Glomerular visceral epithelial cell (primary cell): ENCODE results near the gene MOCOS.

ENCODE experiments used
- DNase-seq: peaks from one replicate; pipeline ENCODE4 v3.0.0-alpha.2; 2016; ENCODE audit errors: extremely low spot score

Gene MOCOS

GRCh38 chr18:36177913-36178312, 9.4 kb upstream of the MOCOS start:
- DNase-seq: no peak

DNA sequence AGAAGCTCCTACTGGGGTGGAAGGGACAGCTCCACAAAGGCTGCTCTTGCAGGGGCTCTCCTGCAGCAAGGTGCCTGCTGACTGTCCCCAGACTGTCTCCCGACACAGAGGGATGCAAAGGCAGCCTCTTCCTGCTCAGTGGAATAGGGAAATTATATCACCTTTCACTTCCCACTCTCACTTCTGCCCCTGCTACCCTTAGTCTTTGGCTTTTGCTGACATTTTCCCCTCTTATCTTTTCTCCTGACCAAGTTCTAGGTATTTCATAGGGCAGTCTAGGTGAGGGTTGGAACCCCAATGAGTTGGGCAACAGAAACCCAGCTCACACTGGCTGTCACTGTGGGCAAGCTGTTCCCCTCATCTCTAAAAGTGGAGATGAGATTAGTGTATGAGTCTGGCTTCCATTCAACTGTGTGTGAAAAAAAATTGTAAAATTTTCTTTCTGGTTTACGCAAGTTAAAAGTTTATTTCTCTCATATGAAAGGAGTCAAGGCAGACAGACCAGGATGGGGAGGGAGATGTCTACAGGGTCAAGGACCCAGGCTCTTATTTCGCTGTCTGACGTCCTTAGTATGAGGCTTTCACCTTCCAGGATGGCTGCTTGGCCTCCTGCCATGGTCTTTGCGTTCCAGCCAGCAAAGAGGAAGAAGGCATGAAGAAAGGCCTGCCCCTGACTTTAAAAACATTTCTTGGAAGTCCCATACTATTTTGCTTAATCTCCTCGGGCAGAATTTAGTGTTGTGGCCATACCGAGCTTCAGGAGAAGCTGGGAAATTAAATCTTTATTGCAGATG, 7.5 kb upstream of the MOCOS start:
- peak; percentile 50 for DNase-seq

GRCh38 chr18:36181441-36181840, 5.9 kb upstream of the MOCOS start:
- DNase-seq: no peak

GRCh38 chr18:36181898-36182506, 5.3 kb upstream of the MOCOS start:
- no peak for DNase-seq

GRCh38 chr18:36183033-36183432, 4.3 kb upstream of the MOCOS start:
- no peak for DNase-seq

GRCh38 chr18:36183987-36184386, 3.3 kb upstream of the MOCOS start:
- no peak for DNase-seq

DNA sequence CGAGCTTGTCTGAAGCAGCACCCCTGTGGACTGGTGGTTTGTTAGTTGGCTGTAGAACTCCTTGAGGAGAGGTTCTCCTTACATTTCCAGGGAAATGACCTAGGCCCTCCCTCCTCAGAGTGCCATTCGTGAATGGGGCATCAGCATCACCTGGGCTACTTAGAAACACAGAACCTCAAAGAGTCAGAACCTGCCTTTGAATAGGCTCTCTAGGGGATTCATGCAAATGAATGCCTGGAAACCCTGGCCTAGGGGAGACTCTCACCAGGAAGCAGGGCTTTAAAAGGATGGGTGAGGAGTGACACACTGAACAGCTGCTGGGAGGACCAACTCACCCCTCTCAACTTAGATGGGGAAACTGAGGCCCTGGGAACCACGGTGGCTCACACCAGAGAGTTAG, 2.1 kb upstream of the MOCOS start:
- DNase-seq: no peak

DNA sequence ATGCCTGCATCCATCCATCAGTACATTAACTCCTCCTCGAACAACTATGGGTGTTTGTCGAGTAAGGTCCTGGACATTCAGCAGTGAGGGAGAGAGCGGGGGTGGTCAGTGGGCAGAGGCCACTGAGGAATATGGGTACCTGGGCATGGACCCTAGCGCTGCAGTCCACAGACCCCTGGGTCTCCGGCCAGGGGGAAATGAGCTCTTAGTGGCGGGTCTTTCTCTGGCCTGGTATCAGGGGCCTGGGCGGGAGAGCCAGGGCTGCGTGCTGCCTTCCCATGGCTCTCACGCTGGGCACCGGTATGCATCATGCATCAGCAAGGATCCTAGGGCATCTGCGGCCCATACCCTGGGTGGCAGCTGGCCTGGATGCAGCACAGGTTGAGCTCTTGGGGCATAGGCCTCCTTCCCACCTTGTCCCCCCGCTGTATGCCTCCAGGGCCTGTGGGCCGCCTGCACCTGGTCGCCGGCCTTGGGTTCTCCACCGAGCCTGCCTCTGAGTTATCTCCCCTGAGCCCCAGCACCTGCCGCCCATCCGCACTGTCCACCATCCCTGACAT, 1.3 kb upstream of the MOCOS start:
- DNase-seq: no peak

DNA sequence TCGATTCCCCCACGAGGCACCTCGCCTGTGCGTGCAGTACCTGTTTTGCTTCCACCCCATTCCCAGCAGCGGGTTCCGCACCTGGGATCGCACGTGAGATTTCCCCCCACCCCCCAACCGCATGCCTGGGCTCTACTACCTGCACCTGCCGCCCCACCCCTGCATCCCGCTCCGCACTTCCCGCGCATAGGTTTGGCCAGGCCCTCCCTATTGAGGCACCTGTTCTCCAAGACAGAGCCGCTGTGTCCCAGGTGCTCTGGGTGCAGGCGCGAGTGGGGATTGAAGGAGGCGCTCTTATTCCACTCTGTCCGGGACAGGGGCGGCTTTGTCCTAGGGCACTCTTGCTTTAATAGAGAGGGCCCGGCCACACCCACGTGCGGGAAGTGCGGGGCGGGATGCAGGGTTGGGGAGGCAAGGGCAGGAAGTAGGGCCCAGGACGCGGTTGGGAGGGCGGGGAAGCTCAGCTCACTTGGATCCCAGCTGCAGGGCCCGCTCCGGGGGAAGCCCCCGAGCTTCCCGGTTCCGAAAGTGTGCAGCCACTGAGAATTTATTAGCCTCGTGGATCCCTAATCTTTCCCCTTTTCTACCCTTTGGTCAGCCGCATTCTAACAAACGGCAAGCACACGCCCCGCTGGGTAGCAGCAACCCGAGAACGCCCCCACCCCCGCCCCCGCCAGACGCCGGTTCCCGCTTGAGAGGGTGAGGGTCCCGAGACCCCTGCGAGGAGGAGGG, 670 bp upstream of the MOCOS start:
- peak; percentile 44 for DNase-seq

DNA sequence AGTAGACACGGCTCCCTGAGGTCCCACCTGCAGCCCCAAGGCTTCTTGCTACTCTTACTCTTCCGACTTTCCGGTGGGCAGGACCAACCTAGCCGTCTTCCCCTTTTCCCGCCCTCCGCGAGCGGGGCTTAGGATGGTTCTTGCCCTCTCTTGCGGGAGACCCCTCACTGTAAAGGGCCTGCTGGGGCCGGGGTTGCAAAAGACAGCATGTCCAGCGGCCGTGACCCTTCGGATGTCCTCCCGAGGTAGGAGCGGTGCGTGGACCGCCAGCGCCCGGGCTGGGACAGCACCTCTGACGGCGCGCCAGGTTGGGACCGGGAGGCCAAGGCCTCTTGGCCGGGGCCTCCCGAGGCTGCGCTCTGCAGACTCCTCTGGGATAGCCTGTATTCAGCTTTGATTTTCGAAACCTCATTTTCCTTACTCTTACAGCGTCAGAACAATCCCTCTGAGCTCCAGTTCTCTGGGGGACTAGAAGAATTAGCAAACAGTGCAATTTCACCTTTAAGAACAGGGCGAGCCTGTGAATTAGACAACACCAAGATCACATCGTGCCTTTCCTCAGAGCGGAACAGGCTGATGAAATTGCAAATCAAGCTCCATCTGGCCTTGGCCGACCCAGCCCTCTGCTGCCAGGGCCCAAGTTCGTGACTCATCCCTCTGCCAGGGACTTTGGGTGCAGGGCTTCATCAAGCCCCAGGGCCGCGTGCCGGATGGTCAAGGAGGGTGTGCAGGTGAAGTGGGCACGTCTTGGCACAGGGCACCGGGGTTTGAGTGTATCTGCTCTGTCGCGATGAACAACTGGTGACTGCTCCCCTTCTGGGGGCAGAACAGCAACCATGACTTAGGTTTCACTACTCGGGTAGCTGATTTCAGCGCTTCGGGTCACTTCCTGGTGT, 777 bp downstream of the MOCOS start:
- peak; percentile 23 for DNase-seq

- DNase-seq: no peak
Measured at GRCh38 chr18:36188916-36189315, 1.6 kb downstream of the MOCOS start.

DNA sequence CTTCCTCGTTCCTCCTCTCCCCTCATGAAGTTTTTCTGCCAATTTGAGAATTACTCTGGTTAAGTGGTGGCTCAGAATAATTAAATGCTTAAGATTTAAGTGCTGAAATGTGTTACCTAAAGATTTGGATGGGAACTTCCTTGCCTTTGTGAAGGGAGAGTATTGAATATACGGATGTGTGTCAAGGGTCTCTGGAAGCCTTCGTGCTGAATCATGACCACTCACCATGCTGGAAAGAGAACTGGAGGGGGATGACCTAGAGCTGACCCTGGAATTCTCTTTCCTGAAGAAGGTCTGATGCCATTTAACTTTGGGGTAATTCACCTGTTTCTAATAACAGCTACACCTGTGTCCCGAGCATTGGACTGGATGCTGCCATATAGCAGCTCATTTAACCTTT, 2.2 kb downstream of the MOCOS start:
- DNase-seq: no peak

DNA sequence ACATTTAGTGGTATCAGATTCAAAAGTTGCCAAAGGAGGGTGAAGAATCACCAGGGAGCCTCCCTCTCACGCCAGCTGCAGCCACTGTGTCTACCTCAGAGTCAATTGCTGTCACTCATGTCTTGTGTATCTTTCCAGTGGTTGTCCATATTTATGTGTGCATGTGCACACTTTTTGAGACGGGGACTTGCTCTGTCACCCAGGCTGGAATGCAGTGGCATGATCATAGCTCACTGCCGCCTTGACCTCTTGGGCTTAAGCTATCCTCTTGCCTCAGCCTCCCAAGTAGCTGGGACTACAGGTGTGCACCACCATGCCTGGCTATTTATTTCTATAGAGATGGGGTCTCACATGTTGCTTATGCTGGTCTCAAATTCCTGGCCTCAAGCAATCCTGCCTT, 4.0 kb downstream of the MOCOS start:
- no peak for DNase-seq

DNA sequence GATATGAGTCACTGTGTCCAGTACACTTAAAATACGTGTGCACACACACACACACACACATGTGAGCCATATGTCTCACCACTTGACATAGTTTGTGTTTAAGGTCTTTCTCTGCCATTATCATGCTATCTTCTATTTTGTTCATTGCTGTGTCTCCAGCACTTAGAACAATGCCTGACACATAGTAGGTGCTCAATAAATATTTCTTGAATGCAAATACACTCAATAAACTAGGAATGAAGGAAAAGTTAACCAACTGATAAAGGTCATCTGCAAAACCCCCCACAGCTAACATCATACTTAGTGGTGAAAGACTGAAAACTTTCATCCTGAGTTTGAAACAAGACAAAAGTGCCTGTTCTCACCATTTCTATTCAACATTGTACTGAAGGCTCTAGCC, 4.4 kb downstream of the MOCOS start:
- DNase-seq: no peak

DNA sequence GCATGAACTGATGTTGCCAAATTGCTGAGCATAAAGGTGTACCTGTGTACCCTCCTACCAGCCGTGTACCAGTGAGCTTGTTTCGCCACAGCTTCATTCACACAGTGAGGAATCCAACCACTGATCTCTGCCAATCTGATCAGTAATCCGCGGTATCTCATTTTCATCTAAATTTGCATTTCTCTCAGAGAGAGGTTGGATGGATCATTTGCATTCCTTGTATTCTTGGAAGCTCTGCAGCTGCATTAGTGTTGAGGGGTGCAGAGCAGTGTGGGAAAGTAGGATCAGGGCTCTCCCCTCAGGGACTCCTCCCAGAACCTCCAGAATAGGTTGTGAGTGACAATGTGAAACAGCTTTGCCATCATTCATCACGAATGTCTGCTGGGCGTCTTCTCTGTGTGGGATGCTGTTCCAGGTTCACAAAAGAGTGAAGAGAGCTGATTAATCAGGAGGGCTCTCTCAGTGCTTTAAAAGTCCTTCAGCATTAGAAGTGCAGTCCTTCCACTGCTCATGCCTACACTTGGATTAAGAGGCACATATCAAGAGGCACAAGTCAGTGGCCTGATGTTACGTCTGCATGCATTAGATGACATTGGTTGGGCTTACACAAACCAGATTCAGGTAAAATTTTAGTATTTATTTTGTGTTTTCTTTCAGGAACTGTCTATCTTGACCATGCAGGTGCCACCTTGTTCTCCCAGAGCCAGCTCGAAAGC, 7.5 kb downstream of the MOCOS start:
- no peak for DNase-seq

GRCh38 chr18:36195427-36196122, 8.3 kb downstream of the MOCOS start:
- DNase-seq: no peak

DNA sequence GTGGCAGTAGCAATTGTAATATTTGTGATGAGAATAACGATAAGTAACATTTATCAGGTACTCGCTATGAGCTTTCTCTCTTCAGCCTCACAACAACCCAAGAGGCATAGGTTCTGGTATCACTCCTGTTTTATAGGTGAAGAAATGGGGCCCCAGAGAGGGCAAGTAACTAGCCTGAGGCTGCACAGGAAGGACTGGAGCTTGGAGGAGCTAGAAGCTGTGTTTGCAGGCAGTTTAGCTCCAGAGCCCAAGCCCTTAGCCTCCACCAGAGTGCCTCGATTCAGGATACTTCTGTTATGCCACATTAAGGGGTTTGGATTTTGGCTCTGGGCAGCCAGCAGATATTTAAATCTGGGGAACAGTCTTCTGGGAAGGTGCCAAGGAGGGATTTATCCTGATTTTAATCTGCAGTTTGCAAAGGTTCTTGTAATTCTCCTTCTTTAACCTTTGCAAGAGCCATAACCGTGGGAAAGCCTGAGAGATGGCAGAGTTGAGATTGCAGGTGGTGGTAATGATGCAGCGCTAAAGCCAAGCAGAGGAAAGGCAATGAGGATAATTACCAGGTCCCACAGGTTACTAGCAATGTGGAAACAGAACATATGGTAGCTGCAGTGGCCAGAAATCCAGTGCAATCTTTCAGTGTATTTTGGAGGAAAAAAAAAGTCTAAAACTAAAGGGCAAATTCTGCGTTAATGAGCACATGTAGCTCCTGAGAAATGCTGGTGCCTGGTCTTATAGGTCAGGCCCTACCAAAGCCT, 9.1 kb downstream of the MOCOS start:
- DNase-seq: no peak

DNA sequence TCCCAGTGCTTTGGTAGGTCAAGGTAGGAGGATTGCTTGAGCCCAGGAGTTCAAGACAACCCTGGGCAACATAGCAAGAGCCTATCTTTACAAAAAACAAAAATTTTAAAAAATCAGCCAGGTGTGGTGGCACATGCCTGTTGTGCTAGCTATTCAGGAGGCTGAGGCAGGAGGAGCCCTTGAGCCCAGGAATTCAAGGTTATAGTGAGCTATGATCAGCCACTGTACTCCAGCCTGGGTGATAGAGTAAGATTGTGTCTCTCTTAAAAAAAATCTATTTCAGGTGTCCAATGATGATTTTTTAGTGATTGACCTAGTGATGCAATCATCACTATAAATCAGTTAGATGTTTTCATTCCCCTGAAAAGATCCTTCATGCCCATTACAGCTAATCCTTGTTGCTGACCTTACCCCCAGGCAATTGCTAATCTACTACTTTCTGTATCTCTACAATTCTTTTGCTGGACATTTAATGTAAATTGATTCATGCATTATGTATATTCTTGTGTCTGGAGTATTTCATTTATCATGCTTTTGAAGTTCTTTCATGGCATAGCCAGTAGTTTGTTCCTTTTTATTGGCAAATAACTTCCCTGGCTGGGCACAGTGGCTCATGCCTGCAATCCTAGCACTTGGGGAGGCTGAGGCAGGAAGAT, 10.3 kb downstream of the MOCOS start:
- no peak for DNase-seq

GRCh38 chr18:36199691-36200295, 12.5 kb downstream of the MOCOS start:
- DNase-seq: no peak
